T47D (cell line): Measurements from ENCODE around the gene PCED1B.
A peak's percentile ranks its signal among the peaks of the same experiment; 100 is the strongest.
"Not testable (repeated sequence)": the region's sequence is repeated elsewhere in the genome, so short reads cannot be mapped to it uniquely, and the experiment has no call there.

Experiments used
- DNase-seq, 2 experiments: peaks; one replicate each; pipeline versions ENCODE4 v3.0.0 to v3.0.0-alpha.2; 2011 to 2012; ENCODE audit warnings: low read depth in 1 of 2, low spot score in 1 of 2
- JUND ChIP-seq: IDR thresholded peaks from 2 replicates; pipeline ENCODE4 v1.6.1; 2012; ENCODE audit warnings: low read depth
- in situ Hi-C: cut with HindIII; loops from 2 replicates; pipeline ENCODE4 v1.10.0; 2016; ENCODE audit warnings: low sequenced_read_pairs, low pct_unique_long_range_greater_than_20kb

The PCED1B gene

DNA sequence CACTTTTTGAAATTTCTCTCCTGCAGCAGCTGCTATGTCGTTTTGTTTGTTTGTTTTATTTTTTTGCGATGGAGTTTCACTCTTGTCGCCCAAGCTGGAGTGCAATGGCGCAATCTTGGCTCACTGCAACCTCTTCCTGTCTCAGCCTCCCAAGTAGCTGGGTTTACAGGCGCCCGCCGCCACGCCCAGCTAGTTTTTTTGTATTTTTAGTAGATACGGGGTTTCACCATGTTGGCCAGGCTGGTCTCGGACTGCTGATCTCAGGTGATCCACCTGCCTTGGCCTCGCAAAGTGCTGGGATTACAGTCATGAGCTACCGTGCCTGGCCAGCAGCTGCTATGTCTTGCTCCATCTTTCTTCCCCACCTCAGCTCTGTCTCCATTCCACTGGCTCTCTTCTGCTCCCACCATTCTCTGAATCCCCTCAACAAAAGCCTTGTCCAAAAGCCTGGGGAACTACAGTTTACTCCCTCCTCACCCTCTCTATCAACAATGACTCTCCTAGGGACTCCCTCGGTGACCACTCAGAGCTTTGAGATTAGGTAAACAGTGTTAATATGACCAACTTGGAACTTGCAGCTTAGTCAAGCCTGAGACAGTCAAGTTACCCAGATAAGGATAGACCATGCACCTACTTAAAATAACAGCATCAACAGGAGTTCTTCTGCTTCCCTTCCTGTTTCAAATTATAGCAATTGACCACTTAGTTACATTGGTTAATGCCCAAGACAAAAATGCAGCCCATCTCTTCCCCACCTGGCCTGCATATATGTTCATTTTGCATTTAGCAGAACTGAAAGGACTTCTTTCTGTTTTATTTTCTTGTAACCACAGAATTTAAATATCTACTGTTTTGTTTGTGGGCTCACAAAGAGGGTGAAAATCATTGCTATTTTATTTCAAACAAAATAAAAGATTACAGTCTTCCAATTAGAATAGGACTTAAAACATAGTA, 189.4 kb downstream of the PCED1B start:
- TF ChIP-seq JUND: no peak
- DNase-seq: no peak
- in situ Hi-C loops: no loop called here

GRCh38 chr12:47269916-47270315, 190.5 kb downstream of the PCED1B start:
- in situ Hi-C loops: no loop called here
- no peak for TF ChIP-seq JUND
- DNase-seq: no peak

GRCh38 chr12:47270782-47271664, 191.6 kb downstream of the PCED1B start:
- in situ Hi-C loops: no loop called here
- TF ChIP-seq JUND: no peak
- no peak for DNase-seq

- TF ChIP-seq JUND: no peak
- DNase-seq: no peak
- in situ Hi-C loops: no loop called here
Measured at GRCh38 chr12:47271800-47272239, 192.4 kb downstream of the PCED1B start.

DNA sequence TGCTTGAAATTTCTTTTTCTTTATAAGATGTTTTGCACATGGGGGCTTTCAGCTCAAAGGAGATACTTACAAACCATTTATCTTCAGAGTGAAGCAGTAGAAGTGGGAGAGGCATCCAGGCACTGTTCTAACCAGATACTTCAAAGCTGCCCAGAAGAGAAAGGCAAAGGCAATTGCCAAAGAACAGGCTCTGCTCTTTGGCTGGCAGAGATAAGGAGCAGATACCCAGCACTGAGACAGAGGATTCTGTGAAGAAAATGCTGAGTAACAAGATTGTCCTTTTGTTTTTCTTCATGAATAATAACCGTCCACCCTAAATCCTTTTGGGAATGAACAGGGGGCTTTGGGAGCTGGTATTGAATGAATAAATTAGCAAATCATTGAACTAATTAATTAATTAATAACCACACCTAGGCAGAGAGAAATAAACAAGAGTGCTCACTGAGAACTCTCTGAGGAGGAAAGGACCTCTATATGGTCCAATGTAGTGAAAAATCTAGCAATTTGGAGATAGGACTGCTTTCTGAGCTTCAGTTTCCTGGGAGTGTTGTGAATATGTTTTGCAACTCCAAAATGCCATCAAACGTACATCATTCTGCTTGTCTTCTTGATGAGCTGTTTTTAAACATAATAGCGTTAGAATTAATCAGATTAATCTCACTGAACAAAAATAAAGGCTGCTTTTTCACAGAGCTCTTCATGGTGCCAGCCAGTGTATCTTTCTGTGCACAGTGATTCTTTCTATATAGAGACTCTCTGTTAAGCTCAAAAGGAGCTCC, 193.2 kb downstream of the PCED1B start:
- no peak for DNase-seq
- in situ Hi-C loops: no loop called here

DNA sequence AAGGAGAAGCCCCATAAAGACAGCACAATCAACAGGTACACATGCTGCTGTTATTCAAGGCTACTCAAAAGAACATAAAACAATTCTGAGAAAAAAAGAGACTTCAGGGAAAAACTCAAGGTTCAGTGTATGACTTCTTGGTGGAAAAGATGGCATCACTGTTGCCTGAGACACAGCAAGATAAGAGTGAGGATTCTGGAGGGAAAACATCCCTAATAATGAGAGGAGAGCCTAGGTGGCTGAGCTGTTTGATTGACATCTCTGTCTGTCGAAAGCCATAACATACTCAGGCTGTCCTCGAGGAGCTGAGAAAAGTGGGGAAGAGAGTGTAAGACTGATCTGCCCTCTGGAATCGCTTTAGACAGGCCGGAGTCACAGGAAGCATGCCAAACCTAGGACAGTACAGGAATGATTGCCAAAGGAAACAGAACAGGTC, 193.8 kb downstream of the PCED1B start:
- TF ChIP-seq JUND: no peak
- no peak for DNase-seq
- in situ Hi-C loops: no loop called here

More for the DNA sequence above, 193.2 kb downstream of the PCED1B start:
- no peak for TF ChIP-seq JUND

DNA sequence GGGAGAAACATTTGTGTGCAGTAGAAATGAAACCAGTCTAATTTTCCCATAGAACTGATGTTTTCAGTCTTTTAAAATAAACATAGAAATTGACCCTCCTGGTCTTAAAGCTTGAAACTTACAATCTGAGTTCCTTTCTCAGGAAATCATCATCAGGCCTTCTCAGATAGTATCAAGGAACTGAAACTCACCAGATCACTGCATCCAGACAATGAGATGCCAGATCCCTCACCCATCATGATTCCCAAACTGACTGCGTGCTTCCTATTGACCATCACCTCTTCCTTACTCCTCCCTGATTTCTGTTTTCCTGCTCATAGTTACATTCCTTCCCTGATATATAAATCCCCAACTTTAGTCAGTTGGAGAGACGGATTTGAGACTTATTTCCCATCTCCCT, 195.3 kb downstream of the PCED1B start:
- in situ Hi-C loops: no loop called here
- no peak for DNase-seq
- TF ChIP-seq JUND: no peak

- DNase-seq: no peak
- TF ChIP-seq JUND: no peak
- in situ Hi-C loops: no loop called here
Measured at GRCh38 chr12:47276253-47276620, 196.8 kb downstream of the PCED1B start.

- in situ Hi-C loops: no loop called here
- DNase-seq: peak in 1 of 2 experiments; percentile 63
- no peak for TF ChIP-seq JUND
Measured at GRCh38 chr12:47276621-47277309, 197.3 kb downstream of the PCED1B start.

GRCh38 chr12:47277972-47278448, 198.6 kb downstream of the PCED1B start:
- in situ Hi-C loops: no loop called here
- DNase-seq: peak in 1 of 2 experiments; percentile 32
- TF ChIP-seq JUND: no peak

GRCh38 chr12:47279758-47280157, 200.3 kb downstream of the PCED1B start:
- in situ Hi-C loops, DNase-seq: not testable (repeated sequence)
